HG02678 (cell line): Measurements from ENCODE around the gene ELMO1.

Experiments
- ATAC-seq: cut with Tn5 transposase; IDR thresholded peaks from one replicate; pipeline ENCODE4 v1.9.1; 2021; ENCODE audit warnings: mild to moderate bottlenecking, moderate library complexity; ENCODE audit not compliant: unreplicated experiment

The ELMO1 gene

GRCh38 chr7:37410305-37411229 is 38.1 kb downstream of the ELMO1 start:
- no peak for ATAC-seq

DNA sequence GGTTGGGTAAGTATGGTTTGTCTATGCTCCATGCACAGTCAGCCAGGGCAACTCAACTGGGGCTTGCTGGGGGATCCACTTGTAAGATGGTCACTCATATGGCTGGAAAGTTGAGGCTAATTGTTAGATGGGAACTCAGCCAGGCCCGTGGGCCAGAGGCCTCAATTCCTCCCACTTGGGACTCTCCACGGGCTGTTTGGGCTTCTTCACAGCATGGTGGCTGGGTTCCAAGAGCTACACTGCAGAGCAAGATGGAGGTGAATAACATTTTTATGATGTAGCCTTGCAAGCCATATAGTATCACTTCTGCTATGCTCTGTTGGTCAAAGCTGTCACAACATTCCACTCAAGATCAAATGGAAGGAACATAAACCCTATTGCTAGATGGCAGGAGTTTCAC is 39.2 kb downstream of the ELMO1 start:
- no peak for ATAC-seq

GRCh38 chr7:37408291-37409228 is 40.1 kb downstream of the ELMO1 start:
- ATAC-seq, result peak; percentile 57

- no peak for ATAC-seq
Observed at GRCh38 chr7:37405603-37406122, 43.0 kb downstream of the ELMO1 start.

- ATAC-seq, result no peak
Observed at GRCh38 chr7:37405128-37405527, 43.5 kb downstream of the ELMO1 start.

GRCh38 chr7:37399876-37400421 is 48.7 kb downstream of the ELMO1 start:
- ATAC-seq, result no peak

DNA sequence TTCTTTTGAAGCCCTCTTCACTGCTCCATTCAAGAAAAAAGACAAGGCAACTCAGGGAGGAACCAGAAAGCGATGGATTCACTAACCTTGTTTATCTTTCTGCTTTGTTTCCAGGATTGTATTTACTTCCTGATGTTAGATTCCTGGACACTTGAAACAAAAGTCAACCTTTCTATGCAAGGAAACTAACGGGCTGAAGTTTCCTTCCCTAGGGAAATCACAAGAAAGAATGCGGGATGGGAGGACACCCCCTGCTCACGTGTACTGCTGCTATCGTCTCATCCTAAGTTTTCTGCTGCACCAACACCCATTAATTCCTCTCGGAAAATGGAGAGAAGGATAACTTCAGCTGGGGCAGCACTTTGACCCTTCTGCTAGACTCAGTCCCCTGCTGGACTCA is 50.3 kb downstream of the ELMO1 start:
- ATAC-seq, result no peak

DNA sequence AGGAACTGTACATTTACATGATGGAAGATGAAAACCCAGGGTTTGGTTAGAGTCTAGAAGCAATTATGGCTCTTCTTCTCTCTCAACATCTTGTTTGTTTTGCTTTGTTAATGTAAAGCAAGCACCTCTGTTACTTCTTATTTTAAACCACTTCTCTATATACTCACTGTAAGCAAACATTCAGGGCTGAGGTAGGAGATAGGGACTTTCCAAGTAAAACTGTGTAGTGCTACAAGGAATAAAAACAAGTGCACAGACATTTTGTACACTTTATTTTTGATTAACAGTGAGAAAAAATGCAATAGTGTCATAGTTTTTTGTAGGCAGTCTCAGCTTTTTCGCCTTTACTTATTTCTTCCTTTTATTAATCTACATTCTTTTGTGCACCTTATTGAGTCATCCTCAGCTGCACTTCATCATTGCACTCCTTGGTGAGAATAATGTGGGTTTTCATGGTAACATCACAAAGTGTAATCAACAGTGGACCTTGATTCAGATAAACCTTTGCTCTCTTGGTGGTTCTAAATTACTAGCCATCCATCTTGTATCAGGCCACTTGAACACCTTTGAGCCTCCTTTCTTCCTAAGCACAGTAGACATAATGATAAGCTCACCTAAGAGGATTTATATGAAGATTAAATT is 52.9 kb downstream of the ELMO1 start:
- no peak for ATAC-seq

DNA sequence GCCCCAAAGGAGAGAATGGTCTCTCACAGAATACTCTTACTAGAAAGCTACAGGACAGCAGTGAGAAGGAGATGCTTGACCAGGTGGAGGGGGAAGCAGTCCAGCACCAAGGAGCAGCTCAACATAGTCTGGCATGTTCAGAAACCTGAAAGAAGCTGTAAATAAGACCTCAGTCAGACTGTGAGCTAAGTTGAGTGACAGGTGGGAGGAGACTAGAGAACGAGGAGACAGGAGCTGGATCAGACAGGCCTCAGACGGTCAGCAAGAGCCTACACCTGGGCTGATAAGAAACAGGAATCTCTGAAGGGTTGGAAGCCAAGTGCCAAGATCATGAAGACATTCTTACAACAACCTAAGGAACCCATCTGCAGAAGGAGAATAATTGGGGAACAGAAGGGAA is 54.5 kb downstream of the ELMO1 start:
- no peak for ATAC-seq

- no peak for ATAC-seq
Observed at GRCh38 chr7:37393476-37393875, 55.2 kb downstream of the ELMO1 start.

DNA sequence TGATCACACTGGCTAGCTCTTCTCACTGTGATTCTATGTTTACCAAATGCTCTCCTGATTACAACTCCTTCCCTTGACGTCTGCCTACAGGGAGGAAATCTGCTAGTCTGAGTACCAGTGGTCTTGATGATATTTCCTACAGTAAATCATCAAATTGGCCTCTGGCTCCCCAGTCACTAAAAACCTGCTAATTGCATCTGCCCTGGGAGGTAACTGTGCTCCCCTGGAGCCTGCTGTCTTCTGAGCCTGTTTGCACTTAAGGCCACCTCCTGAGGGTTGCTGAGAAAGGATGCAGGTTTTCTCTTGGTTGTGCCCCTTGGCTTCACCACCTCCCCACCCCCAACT is 56.0 kb downstream of the ELMO1 start:
- no peak for ATAC-seq

- no peak for ATAC-seq
Observed at GRCh38 chr7:37391791-37392672, 56.6 kb downstream of the ELMO1 start.

DNA sequence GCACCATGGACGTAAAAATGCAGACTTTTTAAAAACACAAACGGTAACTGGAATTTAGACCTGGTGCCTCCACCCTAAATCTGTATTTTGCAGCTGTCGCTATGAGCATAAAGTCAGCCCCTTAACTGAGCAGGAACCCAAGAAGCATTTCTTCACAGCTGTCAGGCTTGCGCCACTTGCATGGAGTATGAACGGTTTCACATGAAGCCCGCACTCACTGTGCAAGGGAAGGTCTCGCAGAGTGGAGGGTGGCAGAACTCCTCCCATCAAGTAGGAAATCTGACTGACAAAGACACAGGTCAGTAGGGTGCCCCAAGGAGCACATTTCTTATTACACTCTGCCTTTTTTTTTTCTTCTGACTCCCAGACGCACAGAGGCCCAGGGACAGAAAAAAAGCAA is 58.5 kb downstream of the ELMO1 start:
- ATAC-seq, result no peak

GRCh38 chr7:37388811-37389210 is 59.9 kb downstream of the ELMO1 start:
- no peak for ATAC-seq

- ATAC-seq, result no peak
Observed at GRCh38 chr7:37385787-37386186, 62.9 kb downstream of the ELMO1 start.

- ATAC-seq, result no peak
Observed at GRCh38 chr7:37382546-37383088, 66.0 kb downstream of the ELMO1 start.

DNA sequence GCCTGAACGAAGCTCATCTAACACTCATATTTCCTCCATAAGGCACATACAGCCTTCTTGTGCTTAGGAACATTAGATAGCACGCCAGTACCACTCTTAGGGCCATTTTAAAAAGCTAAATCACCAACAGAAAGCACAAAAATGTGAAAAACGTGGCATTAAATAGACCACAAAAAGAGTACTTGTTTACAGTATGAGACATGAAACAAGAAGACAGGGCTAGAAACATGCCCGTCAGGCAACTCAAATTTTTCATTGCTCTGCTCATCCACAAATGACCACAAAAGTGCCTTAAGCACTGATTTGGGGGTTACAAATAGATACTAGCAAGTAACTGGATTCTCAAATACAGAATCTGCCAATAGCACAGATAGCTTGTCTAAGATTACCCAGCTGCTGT is 67.8 kb downstream of the ELMO1 start:
- ATAC-seq, result no peak

- ATAC-seq, result no peak
Observed at GRCh38 chr7:37379546-37380277, 69.0 kb downstream of the ELMO1 start.

GRCh38 chr7:37377231-37377630 is 71.4 kb downstream of the ELMO1 start:
- ATAC-seq, result no peak
